Ectodermal cell (in vitro differentiated cells): ENCODE measurements around the gene PLSCR1.
"Not testable (repeated sequence)": the region's sequence is repeated elsewhere in the genome, so short reads cannot be mapped to it uniquely, and the experiment has no call there.

Experiments used
- H3K27ac ChIP-seq: 2 replicates; pipeline ENCODE4 v1.7.0; 2013; ENCODE audit warnings: mild to moderate bottlenecking, low read depth, low read length; ENCODE audit not compliant: insufficient read depth, poor library complexity, severe bottlenecking
- H3K27me3 ChIP-seq: 2 replicates; pipeline ENCODE4 v1.7.0; 2013; ENCODE audit warnings: mild to moderate bottlenecking, low read length; ENCODE audit not compliant: insufficient read depth, control insufficient read depth, poor library complexity, severe bottlenecking
- H3K36me3 ChIP-seq: one replicate; pipeline ENCODE4 v1.7.0; 2013; ENCODE audit warnings: low read length; ENCODE audit not compliant: control insufficient read depth, insufficient read depth
- H3K4me1 ChIP-seq: one replicate; pipeline ENCODE4 v1.7.0; 2013; ENCODE audit warnings: low read length; ENCODE audit not compliant: control insufficient read depth, insufficient read depth
- H3K4me3 ChIP-seq: 2 replicates; pipeline ENCODE4 v1.7.0; 2013; ENCODE audit warnings: low read depth, low read length, control low read depth; ENCODE audit not compliant: insufficient read depth
- H3K9me3 ChIP-seq: 2 replicates; pipeline ENCODE4 v1.7.0; 2013; ENCODE audit warnings: mild to moderate bottlenecking, low read length, moderate library complexity; ENCODE audit not compliant: control insufficient read depth
- WGBS, 2 experiments: methylation state at CpG; one replicate each; pipeline ENCODE4 v1.1.7; 2013; ENCODE audit warnings: missing lambda C conversion rate in 2 of 2; 5-methylcytosine and 5-hydroxymethylcytosine counted together

The PLSCR1 gene

GRCh38 chr3:146501752-146502151 lies 42.7 kb downstream of the PLSCR1 start:
- Histone ChIP-seq H3K9me3 (no peaks in the 10 kb centered on the region), H3K27me3 (no peaks in the 10 kb centered on the region), H3K4me3 (no peak overlapping the region), H3K4me1 (no peaks in the 10 kb centered on the region), H3K27ac (no peak overlapping the region), H3K36me3 (no peaks in the 10 kb centered on the region)

DNA sequence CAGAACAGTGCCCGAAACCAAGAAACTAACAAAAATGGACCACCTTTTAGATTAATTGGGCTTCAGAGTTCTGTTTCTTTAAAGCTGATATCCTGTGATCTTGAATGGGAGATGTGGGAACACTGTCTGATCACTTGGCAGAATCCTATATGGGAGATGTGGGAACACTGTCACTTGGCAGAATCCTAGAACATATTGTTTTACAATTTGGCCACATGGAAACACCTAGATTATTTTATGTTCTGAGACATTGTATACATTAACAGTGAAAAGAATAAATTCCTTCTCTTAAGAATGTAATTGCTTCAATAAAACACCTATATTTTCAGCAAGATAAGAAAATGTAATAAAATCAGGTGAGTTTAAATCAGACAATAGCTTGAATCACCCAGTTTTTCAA lies 44.7 kb downstream of the PLSCR1 start:
- Histone ChIP-seq H3K4me3 (no peak overlapping the region), H3K9me3 (no peaks in the 10 kb centered on the region), H3K27ac (no peak overlapping the region), H3K27me3 (no peaks in the 10 kb centered on the region), H3K36me3 (no peaks in the 10 kb centered on the region), H3K4me1 (no peaks in the 10 kb centered on the region)
- WGBS, 2 experiments = 96 to 100% methylated on average over 1 of the region's 1 CpG

GRCh38 chr3:146498002-146498736 lies 46.2 kb downstream of the PLSCR1 start:
- Histone ChIP-seq H3K27ac (no peak overlapping the region), H3K4me3 (no peak overlapping the region), H3K9me3 (no peaks in the 10 kb centered on the region), H3K36me3 (no peaks in the 10 kb centered on the region), H3K4me1 (no peaks in the 10 kb centered on the region), H3K27me3 (no peaks in the 10 kb centered on the region)
- WGBS, 2 experiments = 93 to 94% methylated on average over 11 to 12 of the region's 13 CpGs

DNA sequence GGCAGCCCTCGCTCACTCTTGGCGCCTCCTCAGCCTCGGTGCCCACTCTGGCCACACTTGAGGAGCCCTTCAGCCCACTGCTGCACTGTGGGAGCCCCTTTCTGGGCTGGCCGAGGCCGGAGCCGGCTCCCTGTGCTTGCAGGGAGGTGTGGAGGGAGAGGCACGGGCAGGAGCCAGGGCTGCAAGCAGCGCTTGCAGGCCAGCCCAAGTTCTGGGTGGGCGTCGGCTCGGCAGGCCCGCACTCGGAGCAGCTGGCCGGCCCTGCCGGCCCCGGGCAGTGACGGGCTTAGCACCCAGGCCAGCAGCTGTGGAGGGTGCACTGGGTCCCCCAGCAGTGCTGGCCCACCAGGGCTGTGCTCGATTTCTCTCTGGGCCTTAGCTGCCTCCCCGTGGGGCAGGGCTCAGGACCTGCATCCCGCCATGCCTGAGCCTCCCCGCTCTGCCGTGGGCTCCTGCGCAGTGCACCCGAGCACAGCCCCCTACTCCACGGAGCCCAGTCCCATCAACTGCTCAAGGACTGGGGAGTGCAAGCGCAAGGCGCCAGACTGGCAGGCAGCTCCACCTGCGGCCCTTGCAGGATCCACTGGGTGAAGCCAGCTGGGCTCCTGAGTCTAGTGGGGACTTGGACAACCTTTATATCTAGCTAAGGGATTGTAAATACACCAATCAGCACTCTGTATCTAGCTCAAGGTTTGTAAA lies 47.1 kb downstream of the PLSCR1 start:
- not testable (repeated sequence) for H3K27ac ChIP-seq, H3K27me3 ChIP-seq, H3K9me3 ChIP-seq, H3K4me3 ChIP-seq, H3K36me3 ChIP-seq, H3K4me1 ChIP-seq
- 95 to 96% methylated on average over 28 of the region's 28 CpGs for WGBS, 2 experiments

GRCh38 chr3:146496726-146497125 lies 47.7 kb downstream of the PLSCR1 start:
- Histone ChIP-seq H3K4me1 (no peaks in the 10 kb centered on the region), H3K36me3 (no peaks in the 10 kb centered on the region)

DNA sequence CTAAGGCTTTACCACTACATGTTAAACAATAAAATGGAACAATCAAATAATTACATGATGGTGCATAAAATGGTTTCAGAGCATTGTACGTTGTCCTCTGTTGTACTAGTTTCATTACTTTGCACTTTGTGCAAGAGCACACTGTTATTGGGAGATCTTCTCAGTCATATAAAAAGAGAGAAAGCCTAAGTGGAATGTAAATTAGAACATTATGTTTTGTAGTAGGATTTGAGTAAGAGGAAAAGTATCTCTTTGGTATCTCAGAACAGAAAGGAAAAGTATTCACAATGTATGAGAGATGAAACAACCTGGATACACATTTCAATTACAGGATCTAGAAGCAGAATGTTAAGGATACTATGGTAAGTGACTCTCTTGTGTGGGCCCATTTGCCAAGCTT lies 48.2 kb downstream of the PLSCR1 start:
- H3K4me1 ChIP-seq = no peaks in the 10 kb centered on the region
- H3K9me3 ChIP-seq = no peaks in the 10 kb centered on the region
- no peaks in the 10 kb centered on the region for H3K36me3 ChIP-seq
- no peak overlapping the region for H3K4me3 ChIP-seq
- no peak overlapping the region for H3K27ac ChIP-seq
- WGBS, 2 experiments = 100% methylated on average over 1 of the region's 1 CpG
- no peaks in the 10 kb centered on the region for H3K27me3 ChIP-seq

More at GRCh38 chr3:146496726-146497125, 47.7 kb downstream of the PLSCR1 start:
- Histone ChIP-seq H3K4me3 (no peak overlapping the region), H3K27me3 (no peaks in the 10 kb centered on the region), H3K27ac (no peak overlapping the region), H3K9me3 (no peaks in the 10 kb centered on the region)
- 91 to 96% methylated on average over 1 of the region's 1 CpG for WGBS, 2 experiments

DNA sequence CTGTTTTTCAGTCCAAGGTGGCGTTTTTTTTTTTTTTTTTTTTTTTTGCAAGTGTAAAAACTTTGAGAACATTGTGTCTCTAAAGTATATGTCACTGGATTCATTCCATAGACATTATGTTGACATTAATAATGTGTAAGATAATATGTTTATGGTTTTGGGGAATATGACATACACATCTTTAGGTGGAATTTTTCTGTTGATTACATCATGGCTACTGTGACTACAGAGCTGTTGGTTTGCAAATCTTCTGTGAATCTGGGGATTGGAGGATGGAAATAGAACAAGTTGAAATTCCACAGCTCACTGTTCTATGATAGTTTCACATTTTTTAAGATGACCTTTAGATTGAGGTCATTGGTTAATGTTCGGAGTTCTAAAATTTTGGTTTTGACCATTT lies 50.6 kb downstream of the PLSCR1 start:
- H3K27me3 ChIP-seq = no peaks in the 10 kb centered on the region
- H3K36me3 ChIP-seq = no peaks in the 10 kb centered on the region
- H3K4me1 ChIP-seq = no peaks in the 10 kb centered on the region
- WGBS, 2 experiments = 86 to 95% methylated on average over 1 of the region's 2 CpGs
- H3K4me3 ChIP-seq = no peak overlapping the region
- H3K27ac ChIP-seq = no peak overlapping the region
- no peaks in the 10 kb centered on the region for H3K9me3 ChIP-seq

DNA sequence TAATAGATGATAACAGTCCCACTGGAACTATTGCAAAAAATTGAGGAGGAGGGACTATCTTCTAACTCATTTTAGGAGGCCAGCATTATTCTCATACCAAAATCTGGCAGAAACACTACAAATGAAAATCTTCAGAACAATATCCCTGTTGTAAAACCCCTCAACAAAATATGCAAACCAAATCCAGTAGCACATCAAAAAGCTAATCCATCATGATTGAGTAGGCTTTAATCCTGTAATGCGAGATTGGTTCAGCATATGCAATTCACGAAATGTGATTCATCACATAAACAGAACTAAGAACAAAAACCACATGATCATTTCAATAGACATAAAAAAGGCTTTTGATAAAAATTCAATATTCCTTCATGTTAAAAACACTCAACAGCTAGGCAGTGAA lies 51.2 kb downstream of the PLSCR1 start:
- 92 to 100% methylated on average over 2 of the region's 2 CpGs for WGBS, 2 experiments
- H3K9me3 ChIP-seq = no peaks in the 10 kb centered on the region
- H3K27me3 ChIP-seq = no peaks in the 10 kb centered on the region
- no peak overlapping the region for H3K27ac ChIP-seq
- H3K36me3 ChIP-seq = no peaks in the 10 kb centered on the region
- no peaks in the 10 kb centered on the region for H3K4me1 ChIP-seq
- no peak overlapping the region for H3K4me3 ChIP-seq

GRCh38 chr3:146491303-146491702 lies 53.1 kb downstream of the PLSCR1 start:
- no peaks in the 10 kb centered on the region for H3K4me1 ChIP-seq
- no peaks in the 10 kb centered on the region for H3K36me3 ChIP-seq
- H3K27ac ChIP-seq = no peak overlapping the region
- no peaks in the 10 kb centered on the region for H3K27me3 ChIP-seq
- H3K4me3 ChIP-seq = no peak overlapping the region
- 92 to 100% methylated on average over 1 to 2 of the region's 2 CpGs for WGBS, 2 experiments
- H3K9me3 ChIP-seq = no peaks in the 10 kb centered on the region

- H3K27ac ChIP-seq = no peak overlapping the region
Measured at GRCh38 chr3:146485297-146485696, 59.1 kb downstream of the PLSCR1 start.

More at GRCh38 chr3:146485297-146485696, 59.1 kb downstream of the PLSCR1 start:
- Histone ChIP-seq H3K9me3 (no peaks in the 10 kb centered on the region), H3K4me1 (no peaks in the 10 kb centered on the region), H3K4me3 (no peak overlapping the region), H3K36me3 (no peaks in the 10 kb centered on the region), H3K27me3 (no peaks in the 10 kb centered on the region)
